GM12878 (cell line): ENCODE measurements around the gene NUP210L. TPM values are rescaled to one million over a fixed set of nuclear protein-coding genes. Genes with fewer than 3 reads are reported as not detected.

Experiments
- ATAC-seq: fragments of 200-7000 bp; cut with Tn5 transposase; 3 replicates; pipeline ENCODE4 v1.9.1; 2020; ENCODE audit warnings: mild to moderate bottlenecking, moderate library complexity
- BruUV-seq: library from RNA; stranded (reverse); fragments of 400-500 nt; replicated peaks from 2 replicates; lab custom pipeline; 2021; lab: Mats Ljungman, UMichigan
- CTCF ChIA-PET: fragments of 300-600 bp; sonication (Branson Sonifier 250); formaldehyde crosslinking; extraction: SDS; loops from one replicate; lab custom pipeline; 2021; ENCODE audit warnings: inconsistent platforms; lab: Yijun Ruan, JAX
- POLR2A ChIA-PET: fragments of 350-600 bp; formaldehyde crosslinking; extraction: SDS; loops from one replicate; lab custom pipeline; 2021; ENCODE audit warnings: inconsistent platforms; lab: Charles Lee
- RAD21 ChIA-PET: fragments of 300-600 bp; sonication (Branson Sonifier 250); formaldehyde crosslinking; loops from one replicate; lab custom pipeline; 2023; ENCODE audit warnings: antibody characterized with exemption; ENCODE audit not compliant: unreplicated experiment; lab: Charles Lee
- SMC1A ChIA-PET: fragments of 300-600 bp; sonication (Branson Sonifier 250); formaldehyde crosslinking; loops from one replicate; lab custom pipeline; 2023; ENCODE audit not compliant: unreplicated experiment, uncharacterized antibody; lab: Charles Lee
- DNase-seq: peaks from one replicate; pipeline ENCODE4 v3.0.0-alpha.2; 2011; ENCODE audit warnings: low read depth, low spot score
- FAIRE-seq: peaks from 3 replicates; lab custom pipeline; 2011; peaks lifted over from hg19 to GRCh38; lab: Jason Lieb, UNC
- H2AFZ ChIP-seq: 2 replicates; pipeline ENCODE4 v1.6.0; 2011; ENCODE audit warnings: low read depth, low read length, control low read depth; ENCODE audit not compliant: control insufficient read depth
- H3K27ac ChIP-seq: 2 replicates; pipeline ENCODE4 v1.5.1; 2011; ENCODE audit warnings: control low read depth; ENCODE audit not compliant: control insufficient read depth, insufficient read depth
- H3K27me3 ChIP-seq, 2 experiments: replicated peaks in 1 of 2; 2 replicates each; pipeline versions ENCODE4 v1.6.0 to v1.6.1; 2011; ENCODE audit warnings: low read length in 1 of 2; ENCODE audit not compliant: control insufficient read depth in 2 of 2, insufficient read depth in 2 of 2
- H3K36me3 ChIP-seq, 2 experiments: 2 replicates each; pipeline ENCODE4 v1.5.1; 2011; ENCODE audit warnings: low read length in 1 of 2; ENCODE audit not compliant: control insufficient read depth in 2 of 2, insufficient read depth in 2 of 2
- H3K4me1 ChIP-seq: 2 replicates; pipeline ENCODE4 v1.6.1; 2011; ENCODE audit warnings: mild to moderate bottlenecking, low read length, moderate library complexity, mixed read lengths; ENCODE audit not compliant: control insufficient read depth, insufficient read depth
- H3K4me2 ChIP-seq: 2 replicates; pipeline ENCODE4 v1.6.0; 2011; ENCODE audit warnings: control low read depth; ENCODE audit not compliant: control insufficient read depth, insufficient read depth
- H3K4me3 ChIP-seq: fragments of 200-600 bp; sonication (generic); 2 replicates; pipeline ENCODE4 v1.5.1; 2016
- H3K79me2 ChIP-seq: 2 replicates; pipeline ENCODE4 v1.6.0; 2011; ENCODE audit warnings: low read length; ENCODE audit not compliant: control insufficient read depth, insufficient read depth
- H3K9ac ChIP-seq: 2 replicates; pipeline ENCODE4 v1.8.0; 2011; ENCODE audit warnings: low read length, control low read depth, mixed read lengths; ENCODE audit not compliant: control insufficient read depth, insufficient read depth
- H3K9me3 ChIP-seq: replicated peaks from 3 replicates; pipeline ENCODE4 v1.5.1; 2011; ENCODE audit warnings: mild to moderate bottlenecking, low read length; ENCODE audit not compliant: control insufficient read depth, insufficient read depth
- H4K20me1 ChIP-seq: 2 replicates; pipeline ENCODE4 v1.6.0; 2011; ENCODE audit not compliant: control insufficient read depth, insufficient read depth
- GABPA ChIP-seq: IDR thresholded peaks from 2 replicates; pipeline ENCODE4 v1.6.1; 2014; ENCODE audit warnings: antibody characterized with exemption, low read depth, mild to moderate bottlenecking, inconsistent platforms
- MLLT1 ChIP-seq: fragments of 450-650 bp; IDR thresholded peaks from 2 replicates; pipeline ENCODE4 v1.6.1; 2016; ENCODE audit warnings: mild to moderate bottlenecking
- NKRF ChIP-seq: fragments of 450-650 bp; conservative IDR thresholded peaks from 2 replicates; pipeline ENCODE4 v1.6.1; 2017; ENCODE audit warnings: mild to moderate bottlenecking, moderate library complexity
- POLR2AphosphoS5 ChIP-seq: IDR thresholded peaks from 2 replicates; pipeline ENCODE4 v1.6.1; 2011; ENCODE audit warnings: mild to moderate bottlenecking, low read length, inconsistent platforms
- REST ChIP-seq: IDR thresholded peaks from 2 replicates; pipeline ENCODE4 v1.6.1; 2012; ENCODE audit warnings: mild to moderate bottlenecking, low read depth, low read length
- SREBF1 ChIP-seq: IDR thresholded peaks from 2 replicates; pipeline ENCODE4 v1.6.1; 2012; ENCODE audit warnings: mild to moderate bottlenecking, low read length
- SUZ12 ChIP-seq: fragments of 200-600 bp; sonication (generic); IDR thresholded peaks from one replicate; pipeline ENCODE4 v1.6.1; 2018; ENCODE audit warnings: antibody characterized with exemption, mild to moderate bottlenecking; ENCODE audit not compliant: unreplicated experiment
- TAF1 ChIP-seq: IDR thresholded peaks from 2 replicates; pipeline ENCODE4 v1.6.1; 2011; ENCODE audit warnings: mild to moderate bottlenecking, low read depth, low read length, borderline replicate concordance
- ZBED1 ChIP-seq: IDR thresholded peaks from 2 replicates; pipeline ENCODE4 v1.6.1; 2016; ENCODE audit warnings: borderline replicate concordance
- ZNF384 ChIP-seq: IDR thresholded peaks from 2 replicates; pipeline ENCODE4 v1.6.1; 2012; ENCODE audit warnings: low read depth, mild to moderate bottlenecking, low read length, improper control_type of control experiment, borderline replicate concordance
- WGBS: methylation state at CpG from one replicate; pipeline ENCODE4 v1.1.6; 2016; ENCODE audit warnings: low lambda C conversion rate; ENCODE audit not compliant: insufficient replicate concordance, insufficient coverage; ENCODE audit errors: missing lambda C conversion rate; 5-methylcytosine and 5-hydroxymethylcytosine counted together
- in situ Hi-C: fragments of 300-500 bp; cut with MboI; formaldehyde crosslinking; loops from 9 replicates; pipeline ENCODE4 v1.14.3; 2018; ENCODE audit warnings: mixed read lengths
- intact Hi-C: fragments of 100-400 bp; cut with micrococcal nuclease; formaldehyde crosslinking; loops from one replicate; pipeline ENCODE4 v1.14.2; 2022; ENCODE audit not compliant: unreplicated experiment
- polyA plus RNA-seq, 11 experiments: library from polyadenylated mRNA; depleted of rRNA in 4 of 11; unstranded in 6 of 11; stranded (reverse) in 5 of 11; fragments of >200 nt; fragmentation: Nextera tagmentation in 4 of 11; fragmentation: Illumina TruSeq in 1 of 11; extraction: Ambion mirVana in 4 of 11; extraction: Trizol in 1 of 11; gene quantifications; 1 replicate in 1 of 11; 2 replicates in 10 of 11; pipeline versions ENCODE4 v1.2.1 to v1.2.3, GENCODE V29; 2011 to 2016; ENCODE audit warnings: inconsistent platforms in 2 of 11, missing spikeins in 2 of 11, low read depth in 1 of 11
- total RNA-seq, 4 experiments: library from RNA; depleted of rRNA in 3 of 4; stranded (reverse); fragments of >200 nt in 3 of 4; fragmentation: Illumina TruSeq in 1 of 4; extraction: Trizol in 1 of 4; gene quantifications; 2 replicates each; pipeline versions ENCODE4 v1.2.1 to v1.2.3, GENCODE V29; 2013 to 2021

Gene NUP210L
- total and polyA plus RNA-seq, 10 of the 15 experiments (the other 5 are each of a cell fraction or from before 2014, with no cell fraction given) = 0.04 to 0.08 (median 0.07) TPM; not detected in 7

- Histone ChIP-seq H4K20me1 (no peaks in the 10 kb centered on the region), H3K4me2 (no peak overlapping the region), H3K4me3 (no peak overlapping the region), H3K27me3 (no peaks in the 10 kb centered on the region), H3K9me3 (no peaks in the 10 kb centered on the region), H3K36me3 (no peaks in the 10 kb centered on the region), H3K27ac (no peak overlapping the region), H3K9ac (no peak overlapping the region), H3K79me2 (no peaks in the 10 kb centered on the region), H2AFZ (no peak overlapping the region), H3K4me1 (no peaks in the 10 kb centered on the region; the same call in 1 of the 2 replicates)
- no TSS peak for BruUV-seq
- POLR2A ChIA-PET = no interaction called here
- intact Hi-C loops (no loop called here), in situ Hi-C loops (no loop called here)
- no peak for FAIRE-seq
- RAD21 ChIA-PET = no interaction called here
- no peak for ATAC-seq
- SMC1A ChIA-PET = no interaction called here
- CTCF ChIA-PET = no interaction called here
- DNase-seq = no peak
- TF ChIP-seq GABPA = no peak
- TF ChIP-seq SUZ12 = no peak
- no peak for TF ChIP-seq ZNF384
- TF ChIP-seq SREBF1 = no peak
- TF ChIP-seq REST = no peak
- no peak for TF ChIP-seq ZBED1
- no peak for TF ChIP-seq NKRF
- TF ChIP-seq POLR2AphosphoS5 = no peak
- no peak for TF ChIP-seq MLLT1
- TF ChIP-seq TAF1 = no peak
- 65% methylated on average over 5 of the region's 5 CpGs for WGBS
Observed at GRCh38 chr1:154117642-154118041, 37.2 kb downstream of the NUP210L start.
